K562 (cell line): ENCODE measurements around the gene UNC93B1. TPM values are rescaled to one million over a fixed set of nuclear protein-coding genes. Genes with fewer than 3 reads are reported as not detected.

Source experiments
- ATAC-seq: fragments of 200-7000 bp; cut with Tn5 transposase; 3 replicates; pipeline ENCODE4 v1.9.1; 2020; ENCODE audit warnings: moderate library complexity
- BruUV-seq: library from RNA; stranded (reverse); fragments of 400-500 nt; replicated peaks from 2 replicates; lab custom pipeline; 2021; lab: Mats Ljungman, UMichigan
- CTCF ChIA-PET: fragments of 300-600 bp; formaldehyde crosslinking; extraction: SDS; loops from one replicate; lab custom pipeline; 2021; ENCODE audit warnings: low intra/inter-chr PET ratio; lab: Yijun Ruan, JAX
- POLR2A ChIA-PET: fragments of 300-600, 350-650 bp; sonication (Branson Sonifier 250); formaldehyde crosslinking; extraction: SDS; loops from one replicate; lab custom pipeline; 2021; ENCODE audit warnings: antibody characterized with exemption, inconsistent platforms; lab: Yijun Ruan, JAX
- DNase-seq, 4 experiments: peaks; one replicate each; pipeline versions ENCODE4 v3.0.0 to v3.0.0-alpha.2; 2011 to 2018; ENCODE audit warnings: low spot score in 3 of 4, mixed read lengths in 3 of 4; ENCODE audit errors: extremely low read depth in 1 of 4
- FAIRE-seq: peaks from 2 replicates; lab custom pipeline; 2011; peaks lifted over from hg19 to GRCh38; lab: Jason Lieb, UNC
- H2AFZ ChIP-seq: 2 replicates; pipeline ENCODE4 v1.6.0; 2011; ENCODE audit warnings: low read depth, low read length, control low read depth, inconsistent platforms
- H3K27ac ChIP-seq: fragments of 200-600 bp; 3 replicates; pipeline ENCODE4 v1.8.0; 2011; ENCODE audit warnings: low read depth, mild to moderate bottlenecking, control low read depth, inconsistent platforms, low read length, moderate library complexity, mixed read lengths; ENCODE audit errors: extremely low read depth
- H3K27me3 ChIP-seq, 2 experiments: fragments of 300-600 bp in 1 of 2; 2 replicates in 1 of 2; 3 replicates in 1 of 2; pipeline versions ENCODE4 v1.6.0 to v1.8.0; 2011; ENCODE audit warnings: inconsistent platforms in 2 of 2, low read length in 2 of 2, mild to moderate bottlenecking in 1 of 2, mixed read lengths in 1 of 2, moderate library complexity in 1 of 2; ENCODE audit not compliant: control insufficient read depth in 2 of 2, insufficient read depth in 2 of 2
- H3K36me3 ChIP-seq: fragments of 300-600 bp; 3 replicates; pipeline ENCODE4 v1.8.0; 2011; ENCODE audit warnings: mild to moderate bottlenecking, low read length, inconsistent platforms; ENCODE audit not compliant: control insufficient read depth, insufficient read depth
- H3K4me1 ChIP-seq, 2 experiments: fragments of 200-600 bp in 1 of 2; replicated peaks in 1 of 2; 2 replicates in 1 of 2; 3 replicates in 1 of 2; pipeline versions ENCODE4 v1.5.1 to v1.8.0; 2011; ENCODE audit warnings: inconsistent platforms in 2 of 2, low read length in 2 of 2, mild to moderate bottlenecking in 1 of 2, mixed read lengths in 1 of 2, moderate library complexity in 1 of 2; ENCODE audit not compliant: control insufficient read depth in 2 of 2, insufficient read depth in 2 of 2
- H3K4me2 ChIP-seq: 2 replicates; pipeline ENCODE4 v1.6.1; 2011; ENCODE audit warnings: low read length, control low read depth, inconsistent platforms, mixed read lengths; ENCODE audit not compliant: insufficient read depth
- H3K4me3 ChIP-seq: fragments of 200-600 bp; sonication (generic), shearing (Covaris generic); 2 replicates; pipeline ENCODE4 v1.5.1; 2016; ENCODE audit warnings: control low read depth, inconsistent platforms
- H3K79me2 ChIP-seq: fragments of 200-600 bp; 3 replicates; pipeline ENCODE4 v1.8.0; 2011; ENCODE audit warnings: low read length, inconsistent platforms; ENCODE audit not compliant: control insufficient read depth, insufficient read depth
- H3K9ac ChIP-seq, 2 experiments: 2 replicates each; pipeline versions ENCODE4 v1.6.0 to v1.6.1; 2011; ENCODE audit warnings: low read depth in 2 of 2, low read length in 2 of 2, control low read depth in 1 of 2, inconsistent platforms in 1 of 2, mild to moderate bottlenecking in 1 of 2, mixed read lengths in 1 of 2; ENCODE audit not compliant: insufficient read depth in 1 of 2
- H3K9me1 ChIP-seq: one replicate; pipeline ENCODE4 v1.6.0; 2011; ENCODE audit warnings: inconsistent platforms, mild to moderate bottlenecking, low read length, moderate library complexity; ENCODE audit not compliant: control insufficient read depth, insufficient read depth
- H3K9me3 ChIP-seq: replicated peaks from 2 replicates; pipeline ENCODE4 v1.5.1; 2011; ENCODE audit warnings: low read depth, low read length, inconsistent platforms; ENCODE audit not compliant: control insufficient read depth, insufficient read depth
- H4K20me1 ChIP-seq: replicated peaks from 2 replicates; pipeline ENCODE4 v1.6.1; 2011; ENCODE audit warnings: low read length, inconsistent platforms, mixed read lengths; ENCODE audit not compliant: control insufficient read depth, insufficient read depth
- CBFA2T2 ChIP-seq: fragments of 450-650 bp; conservative IDR thresholded peaks from 2 replicates; pipeline ENCODE4 v1.6.1; 2017; ENCODE audit warnings: mild to moderate bottlenecking
- ELF1 ChIP-seq: fragments of 200-800 bp; sonication (Bioruptor generic); IDR thresholded peaks from 2 replicates; pipeline ENCODE4 v1.6.1; 2016; ENCODE audit warnings: missing genetic modification characterization, missing compliant biosample characterization
- ETV6 ChIP-seq, 3 experiments: fragments of 150-350 bp in 1 of 3; sonication (generic) in 1 of 3; formaldehyde crosslinking in 1 of 3; IDR thresholded peaks; 2 replicates each; pipeline versions ENCODE4 v1.6.1 to v1.8.0; 2014 to 2022; ENCODE audit warnings: borderline replicate concordance in 2 of 3, low read depth in 2 of 3, antibody characterized with exemption in 1 of 3, low read length in 1 of 3, mild to moderate bottlenecking in 1 of 3, missing genetic modification reagents in 1 of 3
- FOXO4 ChIP-seq: fragments of 450-650 bp; formaldehyde crosslinking; IDR thresholded peaks from 2 replicates; pipeline ENCODE4 v1.4.0; 2020; ENCODE audit warnings: mild to moderate bottlenecking, moderate library complexity
- GTF2B ChIP-seq: IDR thresholded peaks from 2 replicates; pipeline ENCODE4 v1.6.1; 2011; ENCODE audit not compliant: insufficient read length; ENCODE audit errors: extremely low read depth
- HDAC1 ChIP-seq, 2 experiments: fragments of 450-650 bp; IDR thresholded peaks; 2 replicates each; pipeline ENCODE4 v1.6.1; 2016 to 2017; ENCODE audit warnings: inconsistent platforms in 1 of 2, mild to moderate bottlenecking in 1 of 2, moderate library complexity in 1 of 2
- KLF1 ChIP-seq: fragments of 450-650 bp; IDR thresholded peaks from 2 replicates; pipeline ENCODE4 v1.6.1; 2016; ENCODE audit warnings: missing genetic modification characterization, missing compliant biosample characterization
- MTF1 ChIP-seq: fragments of 250-450 bp; sonication (Bioruptor Pico); IDR thresholded peaks from 2 replicates; pipeline ENCODE4 v1.9.0; 2021; ENCODE audit warnings: moderate library complexity, mild to moderate bottlenecking, inconsistent platforms, borderline replicate concordance
- RAD21 ChIP-seq, 2 experiments: fragments of 250-450 bp in 1 of 2; fragments of 450-650 bp in 1 of 2; sonication (Bioruptor Pico) in 1 of 2; formaldehyde crosslinking in 1 of 2; IDR thresholded peaks in 1 of 2; conservative IDR thresholded peaks in 1 of 2; 2 replicates each; pipeline versions ENCODE4 v1.4.0 to v1.8.0; 2020 to 2022; ENCODE audit warnings: mild to moderate bottlenecking in 2 of 2, moderate library complexity in 1 of 2
- SETDB1 ChIP-seq: IDR thresholded peaks from one replicate; pipeline ENCODE4 v1.6.1; 2012; ENCODE audit warnings: low read length, control low read depth, inconsistent platforms
- STAT6 ChIP-seq: sonication (generic); formaldehyde crosslinking; IDR thresholded peaks from 2 replicates; pipeline ENCODE4 v1.8.1; 2023; ENCODE audit warnings: mild to moderate bottlenecking, missing genetic modification reagents
- ZNF12 ChIP-seq: sonication (generic); formaldehyde crosslinking; IDR thresholded peaks from 2 replicates; pipeline ENCODE4 v1.4.0; 2020; ENCODE audit warnings: mild to moderate bottlenecking, missing genetic modification reagents
- ZNF263 ChIP-seq: sonication (generic); formaldehyde crosslinking; IDR thresholded peaks from 2 replicates; pipeline ENCODE4 v1.8.0; 2022; ENCODE audit warnings: mild to moderate bottlenecking, missing genetic modification reagents, borderline replicate concordance
- ZNF449 ChIP-seq: fragments of 250-450 bp; sonication (Bioruptor Pico); IDR thresholded peaks from 2 replicates; pipeline ENCODE4 v1.8.0; 2022; ENCODE audit warnings: moderate library complexity, mild to moderate bottlenecking, inconsistent platforms
- ZNF668 ChIP-seq: fragments of 250-450 bp; sonication (Bioruptor Pico); IDR thresholded peaks from 2 replicates; pipeline ENCODE4 v1.8.0; 2022; ENCODE audit warnings: mild to moderate bottlenecking, inconsistent platforms
- WGBS: fragments of 100-300 bp; shearing (Covaris generic); methylation state at CpG from one replicate; pipeline ENCODE4 v1.1.6; 2016; ENCODE audit warnings: low coverage, mixed read lengths; ENCODE audit not compliant: insufficient coverage; ENCODE audit errors: missing lambda C conversion rate; 5-methylcytosine and 5-hydroxymethylcytosine counted together
- in situ Hi-C: fragments of 300-500 bp; cut with MboI; formaldehyde crosslinking; loops from 4 replicates; pipeline ENCODE4 v1.15.0; 2018; ENCODE audit warnings: inconsistent platforms, mixed read lengths
- intact Hi-C: fragments of 100-400 bp; cut with micrococcal nuclease; formaldehyde crosslinking; loops from 2 replicates; pipeline ENCODE4 v1.14.2; 2022
- polyA plus RNA-seq, 8 experiments: library from polyadenylated mRNA; depleted of rRNA in 4 of 8; stranded (reverse) in 5 of 8; unstranded in 3 of 8; fragments of >200 nt; fragmentation: Nextera tagmentation in 2 of 8; fragmentation: Illumina TruSeq in 1 of 8; extraction: Ambion mirVana in 2 of 8; extraction: Trizol in 1 of 8; gene quantifications; 2 replicates each; pipeline versions ENCODE4 v1.2.1 to v1.2.3, GENCODE V29; 2011 to 2014; ENCODE audit warnings: inconsistent platforms in 1 of 8, missing spikeins in 1 of 8
- total RNA-seq, 7 experiments: library from RNA; depleted of rRNA in 6 of 7; stranded (reverse); fragments of >200 nt in 6 of 7; fragmentation: Illumina TruSeq in 2 of 7; extraction: Trizol in 2 of 7; gene quantifications; 2 replicates each; pipeline versions ENCODE4 v1.2.1 to v1.2.3, GENCODE V29; 2011 to 2021; ENCODE audit warnings: low replicate concordance in 1 of 7

Gene UNC93B1
- total and polyA plus RNA-seq, 9 of the 15 experiments (the other 6 are each of a cell fraction or from before 2014, with no cell fraction given), result 0.10 to 13.6 (median 6.5) TPM

GRCh38 chr11:68041617-68042218 is 37.8 kb upstream of the UNC93B1 start:
- Histone ChIP-seq H3K4me2 (no peak overlapping the region; the same call in 1 of the 2 replicates), H4K20me1 (peaks cover 4% of the 10 kb centered on the region; the same call in 1 of the 2 replicates), H3K4me1 (peaks cover 44 to 88% of the 10 kb centered on the region in 2 experiments), H3K9me3 (no peaks in the 10 kb centered on the region), H3K9me1 (no peaks in the 10 kb centered on the region), H3K27me3 (no peaks in the 10 kb centered on the region), H3K36me3 (peaks cover 56% of the 10 kb centered on the region; the same call in 2 of the 3 replicates), H3K79me2 (peaks cover 37% of the 10 kb centered on the region), H2AFZ (no peak overlapping the region), H3K4me3 (no peak overlapping the region), H3K9ac (peak overlapping the region; percentile 10 to 90; a peak in 3 of 4 replicates), H3K27ac (peak overlapping the region; percentile 83; the same call in 2 of the 3 replicates)
- ATAC-seq (no peak), DNase-seq (no peak), FAIRE-seq (no peak)
- intact Hi-C loops, result no loop called here
- POLR2A ChIA-PET, result interaction anchor here (2.2 to 4.9 kb wide), 2 partner anchors 11 kb away, joined by 10 to 55 read pairs; partner anchors contain the start of gene NDUFS8
- 82% methylated on average over 12 of the region's 12 CpGs for WGBS
- in situ Hi-C loops, result no loop called here
- BruUV-seq, result no TSS peak
- CTCF ChIA-PET, result no interaction called here
- no peak for TF ChIP-seq MTF1
- no peak for TF ChIP-seq FOXO4 (CRISPR knock-in tag)
- TF ChIP-seq CBFA2T2, result no peak
- no peak for TF ChIP-seq STAT6 (CRISPR knock-in tag)
- TF ChIP-seq KLF1 (tag), result no peak
- TF ChIP-seq GTF2B, result no peak
- TF ChIP-seq ZNF668, result no peak
- 0 out of 4 replicates have a peak, but pooled peaks of 1 of the 2 experiments have one; percentile 19 for TF ChIP-seq HDAC1 (IDR thresholded peaks at IDR 0.05)
- TF ChIP-seq RAD21 (CRISPR knock-in tag; conservative IDR thresholded peaks at IDR 0.05 in 1 of 2, IDR thresholded peaks at IDR 0.05 in 1 of 2), result no peak
- TF ChIP-seq SETDB1, result no peak
- no peak for TF ChIP-seq ELF1 (tag)
- TF ChIP-seq ZNF449 (CRISPR knock-in tag), result no peak
- TF ChIP-seq ZNF263 (CRISPR knock-in tag), result no peak
- no peak for TF ChIP-seq ETV6 (IDR thresholded peaks at IDR 0.05; ENCODE audit: borderline replicate concordance in 1 of 2, low read depth in 2 of 2, low read length in 1 of 2)
- TF ChIP-seq ETV6 (CRISPR knock-in tag; IDR thresholded peaks at IDR 0.05; ENCODE audit: borderline replicate concordance), result no peak
- TF ChIP-seq ZNF12 (CRISPR knock-in tag), result no peak
